ENCODE results near the gene ITGA7. TPM values are rescaled to one million over a fixed set of nuclear protein-coding genes. Genes with fewer than 3 reads are reported as not detected.

ITGA7 gene
- total RNA-seq, 1 donor from 2014 or later, result 14.7 TPM

DNA sequence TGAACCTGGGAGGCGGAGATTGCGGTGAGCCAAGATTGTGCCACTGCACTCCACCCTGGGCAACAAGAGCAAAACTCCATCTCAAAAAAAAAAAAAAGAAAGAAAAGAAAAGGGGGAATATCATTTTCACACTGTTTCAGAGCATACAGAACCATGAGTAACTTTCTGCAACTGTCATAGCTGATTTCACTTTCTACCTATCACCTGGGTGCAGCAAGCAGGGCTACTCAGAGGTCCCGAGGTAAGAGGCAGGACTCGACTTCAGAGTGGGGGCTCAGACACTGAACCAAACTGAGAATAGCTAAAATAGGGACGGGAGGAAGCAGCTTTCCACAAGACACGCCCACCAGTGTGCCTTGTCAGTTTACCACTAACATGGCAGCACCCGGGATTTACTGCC is 41.2 kb downstream of the ITGA7 start:
- intact Hi-C loops (cut with DNase I), result no loop called here
- Histone ChIP-seq H3K36me3 (no peaks in the 10 kb centered on the region), H3K27ac (no peak overlapping the region), H3K4me1 (no peaks in the 10 kb centered on the region), H3K9me3 (no peaks in the 10 kb centered on the region), H3K27me3 (no peaks in the 10 kb centered on the region), H3K4me3 (no peak overlapping the region)
- no peak for ATAC-seq
- TF ChIP-seq, protein P1, sequence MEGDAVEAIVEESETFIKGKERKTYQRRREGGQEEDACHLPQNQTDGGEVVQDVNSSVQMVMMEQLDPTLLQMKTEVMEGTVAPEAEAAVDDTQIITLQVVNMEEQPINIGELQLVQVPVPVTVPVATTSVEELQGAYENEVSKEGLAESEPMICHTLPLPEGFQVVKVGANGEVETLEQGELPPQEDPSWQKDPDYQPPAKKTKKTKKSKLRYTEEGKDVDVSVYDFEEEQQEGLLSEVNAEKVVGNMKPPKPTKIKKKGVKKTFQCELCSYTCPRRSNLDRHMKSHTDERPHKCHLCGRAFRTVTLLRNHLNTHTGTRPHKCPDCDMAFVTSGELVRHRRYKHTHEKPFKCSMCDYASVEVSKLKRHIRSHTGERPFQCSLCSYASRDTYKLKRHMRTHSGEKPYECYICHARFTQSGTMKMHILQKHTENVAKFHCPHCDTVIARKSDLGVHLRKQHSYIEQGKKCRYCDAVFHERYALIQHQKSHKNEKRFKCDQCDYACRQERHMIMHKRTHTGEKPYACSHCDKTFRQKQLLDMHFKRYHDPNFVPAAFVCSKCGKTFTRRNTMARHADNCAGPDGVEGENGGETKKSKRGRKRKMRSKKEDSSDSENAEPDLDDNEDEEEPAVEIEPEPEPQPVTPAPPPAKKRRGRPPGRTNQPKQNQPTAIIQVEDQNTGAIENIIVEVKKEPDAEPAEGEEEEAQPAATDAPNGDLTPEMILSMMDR (IDR thresholded peaks at IDR 0.05), result no peak
- no peak for DNase-seq

DNA sequence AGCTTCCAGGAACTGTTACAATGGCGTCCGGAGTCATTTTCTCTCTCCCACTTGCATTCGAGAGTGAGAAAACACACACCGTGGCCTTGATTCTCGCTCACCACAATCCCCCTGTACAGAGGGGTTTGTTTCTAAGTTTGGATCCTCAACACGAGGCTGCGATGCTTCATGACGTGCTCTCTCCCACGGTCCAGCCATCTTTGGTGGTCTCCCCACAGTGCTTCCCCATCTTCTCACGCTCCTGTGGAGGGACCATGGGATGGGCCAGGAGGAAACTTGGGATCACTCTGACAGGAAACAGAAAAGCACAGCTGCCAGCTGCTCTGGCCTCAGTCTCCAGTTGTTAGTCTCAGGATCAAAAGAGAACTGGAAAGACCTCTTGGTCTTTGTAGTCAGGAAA is 42.9 kb downstream of the ITGA7 start:
- no peaks in the 10 kb centered on the region for H3K4me1 ChIP-seq

DNA sequence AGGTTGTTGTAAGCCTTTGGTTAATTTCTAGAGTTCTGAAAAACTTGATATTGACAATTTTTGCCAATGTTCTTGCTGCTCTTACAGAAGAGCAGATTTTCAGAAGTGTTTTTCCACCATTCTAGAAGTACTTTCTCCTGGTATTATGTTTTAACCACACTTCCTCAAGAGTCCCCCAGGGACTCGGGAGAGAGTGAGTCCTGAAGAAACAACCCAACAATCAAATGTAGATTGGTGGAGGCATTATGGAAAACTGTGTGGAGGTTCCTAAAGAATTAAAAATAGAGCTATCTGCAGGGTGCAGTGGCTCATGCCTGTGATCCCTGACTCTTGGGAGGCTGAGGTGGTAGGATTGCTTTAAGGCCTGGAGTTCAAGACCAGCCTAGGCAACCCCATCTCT is 44.3 kb downstream of the ITGA7 start:
- intact Hi-C loops (cut with DNase I), result no loop called here
- TF ChIP-seq, protein P1 (IDR thresholded peaks at IDR 0.05), result no peak
- Histone ChIP-seq H3K27me3 (no peaks in the 10 kb centered on the region), H3K9me3 (no peaks in the 10 kb centered on the region), H3K27ac (no peak overlapping the region), H3K36me3 (no peaks in the 10 kb centered on the region), H3K4me3 (no peak overlapping the region), H3K4me1 (peaks cover 6% of the 10 kb centered on the region)
- DNase-seq (no peak), ATAC-seq (no peak)

More for the DNA sequence above, 42.9 kb downstream of the ITGA7 start:
- DNase-seq (peak; percentile 38), ATAC-seq (no peak)
- H3K4me3 ChIP-seq, result no peak overlapping the region
- H3K36me3 ChIP-seq, result no peaks in the 10 kb centered on the region
- H3K9me3 ChIP-seq, result no peaks in the 10 kb centered on the region
- TF ChIP-seq, protein P1 (IDR thresholded peaks at IDR 0.05), result no peak
- no peaks in the 10 kb centered on the region for H3K27me3 ChIP-seq
- intact Hi-C loops (cut with DNase I), result no loop called here
- no peak overlapping the region for H3K27ac ChIP-seq

DNA sequence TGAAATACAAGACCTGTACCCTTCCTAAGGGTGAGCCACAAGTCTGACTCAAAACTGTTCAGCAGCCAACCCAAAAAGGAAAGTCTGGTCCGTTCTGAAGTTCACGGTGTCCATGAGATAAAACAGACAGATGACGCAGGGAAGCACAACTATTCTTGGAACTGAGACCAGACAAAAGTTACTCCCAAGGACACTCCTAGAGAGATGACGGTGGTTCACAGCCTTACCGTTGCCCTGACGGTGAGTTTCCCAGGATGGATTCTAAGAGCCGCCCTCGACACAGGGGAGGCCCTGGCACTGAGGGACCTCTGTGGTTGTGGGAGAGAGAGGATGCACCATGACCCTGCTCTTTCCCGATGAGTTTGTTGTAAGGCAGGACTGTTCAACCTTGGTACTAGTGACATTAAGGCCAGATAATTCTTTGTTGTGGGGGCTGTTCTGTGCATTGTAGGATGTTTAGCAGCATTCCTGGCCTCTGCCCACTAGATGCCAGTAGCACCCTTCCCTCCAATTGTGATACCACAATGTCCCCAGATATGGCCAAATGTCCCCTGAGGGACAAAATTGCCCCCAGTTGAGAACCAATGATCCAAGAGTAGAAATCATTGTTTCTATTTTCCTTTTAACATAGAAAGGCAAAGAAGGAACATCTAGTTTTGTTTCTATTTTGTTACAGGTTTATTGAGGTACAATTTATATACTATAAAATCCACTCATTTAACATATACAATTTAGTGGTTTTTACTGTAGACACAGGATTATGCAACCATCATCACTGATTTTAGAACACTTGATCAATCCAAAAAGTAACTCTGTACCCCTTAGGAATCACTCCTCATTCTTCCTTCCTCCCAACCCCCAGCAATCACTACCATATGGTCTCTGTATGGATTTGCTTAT is 48.0 kb downstream of the ITGA7 start:
- no peak for DNase-seq
- peaks cover 8% of the 10 kb centered on the region for H3K4me1 ChIP-seq
- H3K27me3 ChIP-seq, result no peaks in the 10 kb centered on the region
- H3K27ac ChIP-seq, result no peak overlapping the region
- H3K4me3 ChIP-seq, result no peak overlapping the region
- intact Hi-C loops (cut with DNase I), result no loop called here
- no peaks in the 10 kb centered on the region for H3K36me3 ChIP-seq
- TF ChIP-seq, protein P1 (IDR thresholded peaks at IDR 0.05), result peak; percentile 41
- H3K9me3 ChIP-seq, result no peaks in the 10 kb centered on the region
- peak; percentile 35 for ATAC-seq

DNA sequence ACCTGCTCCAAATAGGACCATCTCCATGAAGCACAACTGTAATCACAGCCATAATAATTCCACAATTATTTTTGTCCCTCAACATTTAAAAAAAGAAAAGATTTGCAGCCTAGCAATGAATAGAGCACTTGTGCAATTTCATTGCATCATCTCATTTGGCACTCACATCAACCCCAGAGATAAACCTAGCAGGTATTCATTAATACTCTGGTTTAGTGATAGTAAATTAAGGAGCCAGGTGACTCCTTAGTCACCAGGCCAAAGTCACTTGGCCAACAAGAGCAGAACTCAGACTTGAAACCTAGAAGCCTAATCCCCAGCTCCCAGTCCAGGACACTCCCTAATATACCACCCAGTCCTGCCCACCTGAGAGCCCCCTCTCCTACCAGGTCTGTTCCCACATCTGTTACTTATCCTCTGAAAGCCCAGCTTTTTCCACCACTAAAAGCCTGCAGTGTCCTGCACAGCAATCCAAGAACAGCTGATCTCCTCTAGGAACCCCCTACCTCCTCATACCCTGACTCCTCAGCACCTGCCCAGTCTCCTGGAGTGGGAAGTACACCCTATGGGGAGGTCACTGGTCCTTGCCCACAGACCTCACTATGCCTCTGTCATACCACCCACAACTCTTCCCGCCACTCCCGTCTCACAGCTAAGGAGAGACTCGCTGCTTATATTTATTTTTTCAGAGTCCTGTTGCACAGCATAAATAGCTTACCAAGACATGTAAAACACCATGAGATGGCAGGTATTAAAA is 48.9 kb downstream of the ITGA7 start:
- intact Hi-C loops (cut with DNase I), result no loop called here
- Histone ChIP-seq H3K27me3 (no peaks in the 10 kb centered on the region), H3K27ac (no peak overlapping the region), H3K9me3 (no peaks in the 10 kb centered on the region), H3K36me3 (no peaks in the 10 kb centered on the region), H3K4me3 (no peak overlapping the region), H3K4me1 (peaks cover 8% of the 10 kb centered on the region)
- no peak for DNase-seq
- no peak for ATAC-seq
- TF ChIP-seq, protein P1 (IDR thresholded peaks at IDR 0.05), result no peak
